HFFc6 (cell line): Measurements from ENCODE around the gene CD46. TPM values are rescaled to one million over a fixed set of nuclear protein-coding genes. Genes with fewer than 3 reads are reported as not detected.
A peak's percentile ranks its signal among the peaks of the same experiment; 100 is the strongest.

Experiments used
- DNase-seq: peaks from one replicate; pipeline ENCODE4 v3.0.0-alpha.2; 2018
- H3K27ac Mint-ChIP-seq: 2 replicates; pipeline ENCODE4 v1.8.0; 2020; ENCODE audit warnings: mild to moderate bottlenecking, mixed read lengths
- H3K27me3 Mint-ChIP-seq: 2 replicates; pipeline ENCODE4 v1.8.0; 2021; ENCODE audit warnings: mild to moderate bottlenecking, moderate library complexity, mixed read lengths; ENCODE audit not compliant: insufficient read depth
- H3K36me3 Mint-ChIP-seq: 2 replicates; pipeline ENCODE4 v1.8.0; 2021; ENCODE audit warnings: low read depth, mixed read lengths
- H3K4me1 Mint-ChIP-seq: 2 replicates; pipeline ENCODE4 v1.8.0; 2020; ENCODE audit warnings: low read depth, mixed read lengths
- H3K4me3 Mint-ChIP-seq: 2 replicates; pipeline ENCODE4 v1.8.0; 2020; ENCODE audit warnings: mild to moderate bottlenecking, moderate library complexity, mixed read lengths
- H3K9me3 Mint-ChIP-seq: 2 replicates; pipeline ENCODE4 v1.8.0; 2020; ENCODE audit warnings: mild to moderate bottlenecking, mixed read lengths
- total RNA-seq, 6 experiments: library from RNA; stranded (reverse); fragmentation: NEBNext Ultra II Directional; extraction: Animal tissue kit (Norgen Biotek cat#: 25700); gene quantifications; 2 replicates in 1 of 6; 3 replicates in 5 of 6; pipeline ENCODE4 v1.2.3, GENCODE V29; 2021
- TF ChIP-seq, protein P1 (sequence below): fragments of 200-600 bp; sonication (generic); IDR thresholded peaks from 2 replicates; pipeline ENCODE4 v1.5.0; 2021; ENCODE audit warnings: antibody characterized with exemption, mild to moderate bottlenecking

Gene CD46
- total RNA-seq, 6 experiments from 2014 or later, result 134 to 152 (median 142) TPM

DNA sequence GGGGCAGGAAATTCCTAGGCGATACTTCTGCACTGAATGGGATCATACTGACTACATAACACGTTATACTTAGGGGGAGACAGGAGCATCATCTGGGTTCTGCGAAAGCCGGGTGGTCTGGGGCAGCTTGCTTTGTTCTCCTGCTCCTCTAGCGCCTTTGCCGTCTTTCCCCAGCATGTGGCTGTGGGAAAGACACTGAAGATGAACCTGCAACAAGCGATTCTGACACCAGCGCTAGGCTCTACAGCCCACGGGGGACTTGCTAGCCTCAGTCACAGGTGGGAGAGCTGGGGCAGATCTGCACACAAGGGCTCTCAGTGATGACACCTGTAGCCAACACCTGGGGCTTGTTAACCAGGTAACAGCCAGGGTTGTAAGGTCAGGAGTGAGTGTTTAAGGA lies 51.8 kb downstream of the CD46 start:
- TF ChIP-seq, protein P1, sequence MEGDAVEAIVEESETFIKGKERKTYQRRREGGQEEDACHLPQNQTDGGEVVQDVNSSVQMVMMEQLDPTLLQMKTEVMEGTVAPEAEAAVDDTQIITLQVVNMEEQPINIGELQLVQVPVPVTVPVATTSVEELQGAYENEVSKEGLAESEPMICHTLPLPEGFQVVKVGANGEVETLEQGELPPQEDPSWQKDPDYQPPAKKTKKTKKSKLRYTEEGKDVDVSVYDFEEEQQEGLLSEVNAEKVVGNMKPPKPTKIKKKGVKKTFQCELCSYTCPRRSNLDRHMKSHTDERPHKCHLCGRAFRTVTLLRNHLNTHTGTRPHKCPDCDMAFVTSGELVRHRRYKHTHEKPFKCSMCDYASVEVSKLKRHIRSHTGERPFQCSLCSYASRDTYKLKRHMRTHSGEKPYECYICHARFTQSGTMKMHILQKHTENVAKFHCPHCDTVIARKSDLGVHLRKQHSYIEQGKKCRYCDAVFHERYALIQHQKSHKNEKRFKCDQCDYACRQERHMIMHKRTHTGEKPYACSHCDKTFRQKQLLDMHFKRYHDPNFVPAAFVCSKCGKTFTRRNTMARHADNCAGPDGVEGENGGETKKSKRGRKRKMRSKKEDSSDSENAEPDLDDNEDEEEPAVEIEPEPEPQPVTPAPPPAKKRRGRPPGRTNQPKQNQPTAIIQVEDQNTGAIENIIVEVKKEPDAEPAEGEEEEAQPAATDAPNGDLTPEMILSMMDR, result no peak
- Mint-ChIP-seq H3K4me3 (no peak overlapping the region), H3K9me3 (no peaks in the 10 kb centered on the region), H3K4me1 (peaks cover 36% of the 10 kb centered on the region), H3K36me3 (peaks cover 44% of the 10 kb centered on the region), H3K27me3 (peaks cover 3% of the 10 kb centered on the region; the same call in 1 of the 2 replicates), H3K27ac (no peak overlapping the region)
- no peak for DNase-seq

DNA sequence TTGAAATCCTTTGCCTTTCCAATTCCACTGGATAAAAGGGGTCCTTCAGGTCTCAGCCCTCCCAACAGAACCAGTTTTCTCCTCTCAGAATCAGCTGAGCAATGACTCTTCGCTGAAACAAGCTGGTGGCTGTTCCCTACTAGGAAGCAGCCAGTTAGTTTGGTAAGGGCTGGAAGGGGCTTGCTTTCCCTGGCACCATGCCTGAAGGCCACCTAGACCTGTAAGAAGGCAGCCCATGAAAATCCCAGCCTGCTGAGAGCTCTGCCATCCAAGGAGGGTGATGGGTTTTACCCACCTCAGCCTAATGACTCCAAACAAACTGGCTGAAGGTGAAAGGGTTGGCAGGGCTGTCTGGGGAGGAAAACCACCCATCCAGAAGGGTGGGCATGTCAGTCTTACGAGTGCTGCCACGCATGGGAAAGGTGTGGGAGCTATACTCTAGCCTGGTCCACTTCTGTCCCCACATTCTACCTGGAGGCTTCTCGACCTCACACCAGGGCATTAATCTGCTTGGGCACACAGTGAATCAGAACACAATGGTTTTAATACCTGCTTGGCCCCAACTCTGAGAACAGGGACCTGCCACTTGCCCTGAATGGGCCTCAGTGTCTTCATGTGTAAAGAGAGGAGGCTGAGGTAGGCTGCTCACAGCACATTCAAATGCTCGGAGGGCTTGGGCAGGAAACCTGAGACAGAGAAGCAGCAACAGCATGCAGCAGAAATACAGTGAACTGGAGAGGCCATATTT lies 53.0 kb downstream of the CD46 start:
- Mint-ChIP-seq H3K27me3 (peaks cover 3% of the 10 kb centered on the region; the same call in 1 of the 2 replicates), H3K9me3 (no peaks in the 10 kb centered on the region), H3K4me3 (no peak overlapping the region), H3K4me1 (peaks cover 37% of the 10 kb centered on the region), H3K27ac (peak overlapping the region; percentile 99), H3K36me3 (peaks cover 56% of the 10 kb centered on the region)
- TF ChIP-seq, protein P1, result no peak
- DNase-seq, result no peak

DNA sequence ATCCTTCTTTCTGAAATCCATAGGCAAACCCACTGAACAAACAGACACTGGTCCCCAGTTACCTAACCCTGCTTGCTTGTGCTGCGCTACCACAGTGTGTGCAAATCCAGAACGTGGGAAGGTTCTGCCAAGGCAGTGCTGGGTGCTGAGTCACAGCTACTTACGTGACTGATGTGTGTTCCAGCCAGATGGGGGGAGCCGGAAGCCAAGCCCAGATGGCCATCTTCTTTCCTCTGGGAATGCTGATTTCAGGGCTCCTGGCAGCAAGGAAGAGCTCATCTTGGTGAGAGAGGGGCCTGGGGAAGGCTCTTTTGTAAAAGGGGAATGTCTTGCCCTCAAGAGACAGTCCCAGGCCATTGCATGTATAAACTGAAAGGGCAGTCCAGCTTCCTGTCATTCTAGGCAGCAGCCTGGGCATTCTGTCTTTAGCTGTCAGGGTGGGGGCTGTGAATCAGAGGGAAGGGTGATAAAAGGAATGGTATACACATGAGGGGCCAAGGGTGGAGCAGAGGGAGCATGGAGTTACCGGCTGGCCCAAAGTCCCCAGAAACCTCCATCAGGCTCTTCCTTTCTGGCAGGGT lies 54.1 kb downstream of the CD46 start:
- H3K4me3 Mint-ChIP-seq, result peak overlapping the region; percentile 78
- peaks cover 63% of the 10 kb centered on the region for H3K36me3 Mint-ChIP-seq
- H3K27me3 Mint-ChIP-seq, result peaks cover 3% of the 10 kb centered on the region; the same call in 1 of the 2 replicates
- TF ChIP-seq, protein P1, result no peak
- no peaks in the 10 kb centered on the region for H3K9me3 Mint-ChIP-seq
- DNase-seq, result peak; percentile 94
- H3K27ac Mint-ChIP-seq, result peak overlapping the region; percentile 99
- H3K4me1 Mint-ChIP-seq, result peaks cover 48% of the 10 kb centered on the region

DNA sequence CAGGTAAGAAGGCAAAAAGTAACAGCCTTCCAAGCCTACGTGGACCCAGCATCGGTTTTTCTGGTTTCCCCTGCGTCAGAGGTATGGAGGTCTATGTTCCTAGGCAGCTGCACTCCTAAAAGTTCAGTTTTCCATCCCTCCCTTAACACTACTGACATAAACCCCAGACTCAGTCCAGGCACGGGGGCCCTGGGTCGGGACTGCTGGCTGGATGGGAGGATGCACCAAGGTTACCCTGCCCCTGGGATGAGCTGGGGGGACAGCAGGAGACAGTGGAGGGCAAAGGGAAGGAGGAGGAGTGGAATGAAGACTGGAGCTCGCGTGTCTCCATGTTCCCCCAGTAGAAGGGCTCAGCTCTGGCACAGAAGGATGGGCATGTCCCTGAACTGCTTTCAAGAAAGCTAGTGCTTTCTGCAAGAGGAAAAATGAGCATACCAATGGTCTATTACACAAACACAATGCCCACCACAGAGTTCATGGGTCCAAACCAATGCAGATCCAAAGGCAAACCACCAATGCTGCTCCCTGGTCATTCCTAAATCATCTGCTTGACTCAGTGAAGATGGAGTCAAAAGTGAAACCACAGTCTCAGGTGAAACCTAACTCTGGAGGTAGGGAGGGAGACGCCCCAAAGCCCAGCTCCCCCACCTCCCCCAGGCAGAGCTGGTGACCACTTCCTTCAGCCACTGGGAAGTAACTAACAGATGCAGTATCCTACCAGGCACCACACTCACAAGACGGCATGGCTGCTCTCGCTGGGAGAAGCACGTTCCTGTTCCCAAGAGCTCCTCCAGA lies 54.9 kb downstream of the CD46 start:
- peak overlapping the region; percentile 49 for H3K4me3 Mint-ChIP-seq
- TF ChIP-seq, protein P1, result no peak
- peak overlapping the region; percentile 99 for H3K27ac Mint-ChIP-seq
- H3K27me3 Mint-ChIP-seq, result peaks cover 3% of the 10 kb centered on the region; the same call in 1 of the 2 replicates
- H3K9me3 Mint-ChIP-seq, result no peaks in the 10 kb centered on the region
- peak; percentile 49 for DNase-seq
- H3K36me3 Mint-ChIP-seq, result peaks cover 59% of the 10 kb centered on the region
- peaks cover 52% of the 10 kb centered on the region for H3K4me1 Mint-ChIP-seq

DNA sequence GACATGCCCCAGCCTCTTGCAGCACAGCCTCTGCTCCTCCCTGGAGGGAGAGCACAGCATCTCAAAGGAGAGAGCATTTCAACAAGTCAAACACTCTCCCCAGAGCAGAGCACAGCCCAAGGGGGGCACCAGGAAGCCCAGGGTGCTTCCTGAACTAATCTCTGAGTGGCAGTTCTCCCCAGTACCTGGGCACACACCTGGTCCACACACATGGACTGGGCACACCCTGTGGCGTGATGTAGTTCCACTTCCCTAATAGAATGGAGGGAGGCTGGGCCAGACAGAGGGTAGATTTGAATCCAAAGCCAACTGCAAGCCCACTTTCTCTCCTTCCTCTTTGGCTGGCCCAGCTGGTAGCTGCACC lies 55.5 kb downstream of the CD46 start:
- Mint-ChIP-seq H3K4me3 (no peak overlapping the region), H3K36me3 (peaks cover 58% of the 10 kb centered on the region), H3K27ac (peak overlapping the region; percentile 99), H3K9me3 (no peaks in the 10 kb centered on the region), H3K4me1 (peaks cover 58% of the 10 kb centered on the region), H3K27me3 (peaks cover 3% of the 10 kb centered on the region; the same call in 1 of the 2 replicates)
- DNase-seq, result no peak
- TF ChIP-seq, protein P1, result no peak
